NT2/D1 (cell line): ENCODE results near the gene AKT3.

ENCODE experiments used
- SUZ12 ChIP-seq: IDR thresholded peaks from 2 replicates; pipeline ENCODE4 v1.6.1; 2011; ENCODE audit not compliant: insufficient read length, insufficient read depth; ENCODE audit errors: extremely low read depth
- YY1 ChIP-seq: IDR thresholded peaks from 2 replicates; pipeline ENCODE4 v1.6.1; 2011; ENCODE audit not compliant: insufficient read length, insufficient read depth
- ZNF274 ChIP-seq: IDR thresholded peaks from 2 replicates; pipeline ENCODE4 v1.6.1; 2011; ENCODE audit warnings: mild to moderate bottlenecking, low read depth, low read length

DNA sequence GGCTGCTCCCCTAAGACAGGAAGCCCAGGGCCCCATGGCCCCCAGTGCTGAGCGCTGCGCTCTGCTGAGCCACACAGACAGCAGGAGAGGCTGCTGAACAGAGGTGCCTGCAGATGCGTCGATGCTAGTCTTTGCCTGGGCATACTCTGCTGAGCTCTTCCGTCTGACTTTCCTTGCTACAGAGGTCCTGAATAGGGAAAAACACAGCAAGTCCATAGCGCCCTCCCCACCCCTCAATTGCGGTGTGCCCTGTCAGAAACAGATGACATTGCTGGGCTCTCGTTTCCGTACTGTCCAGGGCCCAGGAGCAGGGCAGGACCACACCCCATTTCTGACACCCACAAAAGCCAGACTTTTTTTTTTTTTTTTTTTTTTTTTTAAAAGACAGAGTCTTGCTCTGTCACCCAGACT, 341.7 kb downstream of the AKT3 start:
- TF ChIP-seq YY1 (no peak), SUZ12 (no peak), ZNF274 (no peak)
